DMS53 (cell line): ENCODE results near the gene NPAS3.
A peak's percentile ranks its signal among the peaks of the same experiment; 100 is the strongest.

Experiments used
- DNase-seq: peaks from one replicate; lab custom pipeline; 2025; lab: John Stamatoyannopoulos, UW

Gene NPAS3

GRCh38 chr14:33792720-33793368, 854.2 kb downstream of the NPAS3 start:
- DNase-seq = peak; percentile 75

GRCh38 chr14:33793398-33794110, 854.9 kb downstream of the NPAS3 start:
- DNase-seq = no peak

- no peak for DNase-seq
Measured at GRCh38 chr14:33794791-33795305, 856.2 kb downstream of the NPAS3 start.

GRCh38 chr14:33796356-33796755, 857.7 kb downstream of the NPAS3 start:
- no peak for DNase-seq

GRCh38 chr14:33799705-33800570, 861.3 kb downstream of the NPAS3 start:
- no peak for DNase-seq

GRCh38 chr14:33800735-33801163, 862.1 kb downstream of the NPAS3 start:
- no peak for DNase-seq

- DNase-seq = no peak
Measured at GRCh38 chr14:33802737-33803136, 864.1 kb downstream of the NPAS3 start.

- no peak for DNase-seq
Measured at GRCh38 chr14:33805593-33805992, 866.9 kb downstream of the NPAS3 start.

GRCh38 chr14:33806905-33807304, 868.2 kb downstream of the NPAS3 start:
- DNase-seq = no peak

GRCh38 chr14:33808187-33808586, 869.5 kb downstream of the NPAS3 start:
- DNase-seq = no peak

GRCh38 chr14:33809396-33809981, 870.8 kb downstream of the NPAS3 start:
- DNase-seq = peak; percentile 14

- no peak for DNase-seq
Measured at GRCh38 chr14:33810308-33810707, 871.6 kb downstream of the NPAS3 start.

GRCh38 chr14:33811721-33812120, 873.0 kb downstream of the NPAS3 start:
- no peak for DNase-seq

- no peak for DNase-seq
Measured at GRCh38 chr14:33812181-33812580, 873.5 kb downstream of the NPAS3 start.

- no peak for DNase-seq
Measured at GRCh38 chr14:33812601-33813000, 873.9 kb downstream of the NPAS3 start.

GRCh38 chr14:33814010-33814409, 875.3 kb downstream of the NPAS3 start:
- DNase-seq = no peak

GRCh38 chr14:33833706-33834465, 895.2 kb downstream of the NPAS3 start:
- DNase-seq = no peak

GRCh38 chr14:33834466-33835260, 896.0 kb downstream of the NPAS3 start:
- no peak for DNase-seq

- DNase-seq = no peak
Measured at GRCh38 chr14:33835261-33835655, 896.6 kb downstream of the NPAS3 start.

GRCh38 chr14:33835677-33836076, 897.0 kb downstream of the NPAS3 start:
- DNase-seq = no peak
